ENCODE data around the gene PALMD. TPM values are rescaled to one million over a fixed set of nuclear protein-coding genes. Genes with fewer than 3 reads are reported as not detected.

The PALMD gene
- total RNA-seq, 1 experiment from 2014 or later, result not detected

GRCh38 chr1:99669376-99669775 is 23.5 kb downstream of the PALMD start:
- Histone ChIP-seq H3K27me3 (replicated peaks; ENCODE audit: control insufficient read depth, insufficient read depth, low read length) (no peaks in the 10 kb centered on the region), H3K9me3 (no peaks in the 10 kb centered on the region), H3K4me1 (no peaks in the 10 kb centered on the region), H3K4me3 (ENCODE audit: low read depth, low read length) (no peak overlapping the region), H3K36me3 (ENCODE audit: control insufficient read depth, insufficient read depth, low read length) (no peaks in the 10 kb centered on the region)
- TF ChIP-seq, protein P1, sequence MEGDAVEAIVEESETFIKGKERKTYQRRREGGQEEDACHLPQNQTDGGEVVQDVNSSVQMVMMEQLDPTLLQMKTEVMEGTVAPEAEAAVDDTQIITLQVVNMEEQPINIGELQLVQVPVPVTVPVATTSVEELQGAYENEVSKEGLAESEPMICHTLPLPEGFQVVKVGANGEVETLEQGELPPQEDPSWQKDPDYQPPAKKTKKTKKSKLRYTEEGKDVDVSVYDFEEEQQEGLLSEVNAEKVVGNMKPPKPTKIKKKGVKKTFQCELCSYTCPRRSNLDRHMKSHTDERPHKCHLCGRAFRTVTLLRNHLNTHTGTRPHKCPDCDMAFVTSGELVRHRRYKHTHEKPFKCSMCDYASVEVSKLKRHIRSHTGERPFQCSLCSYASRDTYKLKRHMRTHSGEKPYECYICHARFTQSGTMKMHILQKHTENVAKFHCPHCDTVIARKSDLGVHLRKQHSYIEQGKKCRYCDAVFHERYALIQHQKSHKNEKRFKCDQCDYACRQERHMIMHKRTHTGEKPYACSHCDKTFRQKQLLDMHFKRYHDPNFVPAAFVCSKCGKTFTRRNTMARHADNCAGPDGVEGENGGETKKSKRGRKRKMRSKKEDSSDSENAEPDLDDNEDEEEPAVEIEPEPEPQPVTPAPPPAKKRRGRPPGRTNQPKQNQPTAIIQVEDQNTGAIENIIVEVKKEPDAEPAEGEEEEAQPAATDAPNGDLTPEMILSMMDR (IDR thresholded peaks at IDR 0.05; ENCODE audit: insufficient read depth in 1 of 2, low read depth in 1 of 2, low read length in 1 of 2, severe bottlenecking in 1 of 2, unreplicated experiment in 1 of 2), result no peak
- no peaks in the 10 kb centered on the region for H3K9me3 Mint-ChIP-seq (ENCODE audit: unreplicated experiment)
- POLR2A ChIA-PET, result no interaction called here
- no peaks in the 10 kb centered on the region for H3K4me1 Mint-ChIP-seq (ENCODE audit: low read depth, unreplicated experiment)
- BruUV-seq (replicated peaks), result no TSS peak
- CTCF ChIA-PET, result no interaction called here
- intact Hi-C loops (cut with micrococcal nuclease; ENCODE audit: unreplicated experiment), result no loop called here
- H3K36me3 Mint-ChIP-seq (ENCODE audit: insufficient read depth, unreplicated experiment), result no peaks in the 10 kb centered on the region
- DNase-seq, result no peak
- H3K27ac Mint-ChIP-seq (ENCODE audit: unreplicated experiment), result no peak overlapping the region
- H3K27me3 Mint-ChIP-seq (ENCODE audit: insufficient read depth, unreplicated experiment), result no peaks in the 10 kb centered on the region
- H3K4me3 Mint-ChIP-seq (ENCODE audit: unreplicated experiment), result no peak overlapping the region

DNA sequence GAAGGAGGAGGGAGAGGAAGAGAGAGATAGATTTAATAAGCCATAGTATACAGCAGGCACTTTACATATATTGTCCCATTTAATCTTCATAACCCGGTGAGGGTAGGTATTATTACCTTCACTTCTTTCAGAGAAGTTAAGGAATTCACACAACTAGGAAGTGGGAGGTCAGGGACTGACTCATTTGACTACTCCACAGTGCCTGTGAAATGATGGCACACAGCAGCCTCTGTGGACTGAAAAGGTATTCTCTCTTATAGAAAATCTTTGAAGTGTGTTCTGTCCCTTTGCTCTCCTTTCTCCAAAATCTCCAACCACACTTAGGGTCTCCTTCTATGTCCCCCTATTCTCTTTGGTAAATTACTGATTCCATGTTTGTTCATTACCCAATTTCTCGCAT is 23.9 kb downstream of the PALMD start:
- Mint-ChIP-seq H3K27me3 (ENCODE audit: insufficient read depth, unreplicated experiment) (no peaks in the 10 kb centered on the region), H3K4me3 (ENCODE audit: unreplicated experiment) (no peak overlapping the region), H3K9me3 (ENCODE audit: unreplicated experiment) (no peaks in the 10 kb centered on the region), H3K36me3 (ENCODE audit: insufficient read depth, unreplicated experiment) (no peaks in the 10 kb centered on the region), H3K4me1 (ENCODE audit: low read depth, unreplicated experiment) (no peaks in the 10 kb centered on the region), H3K27ac (ENCODE audit: unreplicated experiment) (no peak overlapping the region)
- TF ChIP-seq, protein P1 (IDR thresholded peaks at IDR 0.05; ENCODE audit: insufficient read depth in 1 of 2, low read depth in 1 of 2, low read length in 1 of 2, severe bottlenecking in 1 of 2, unreplicated experiment in 1 of 2), result no peak
- no peaks in the 10 kb centered on the region for H3K27me3 ChIP-seq (replicated peaks; ENCODE audit: control insufficient read depth, insufficient read depth, low read length)
- BruUV-seq (replicated peaks), result no TSS peak
- intact Hi-C loops (cut with micrococcal nuclease; ENCODE audit: unreplicated experiment), result no loop called here
- no peaks in the 10 kb centered on the region for H3K36me3 ChIP-seq (ENCODE audit: control insufficient read depth, insufficient read depth, low read length)
- H3K9me3 ChIP-seq, result no peaks in the 10 kb centered on the region
- H3K4me3 ChIP-seq (ENCODE audit: low read depth, low read length), result no peak overlapping the region
- ChIA-PET CTCF (no interaction called here), POLR2A (no interaction called here)
- H3K4me1 ChIP-seq, result no peaks in the 10 kb centered on the region
- no peak for DNase-seq

- TF ChIP-seq, protein P1 (IDR thresholded peaks at IDR 0.05; ENCODE audit: insufficient read depth in 1 of 2, low read depth in 1 of 2, low read length in 1 of 2, severe bottlenecking in 1 of 2, unreplicated experiment in 1 of 2), result no peak
- Histone ChIP-seq H3K27me3 (replicated peaks; ENCODE audit: control insufficient read depth, insufficient read depth, low read length) (no peaks in the 10 kb centered on the region), H3K4me3 (ENCODE audit: low read depth, low read length) (no peak overlapping the region), H3K9me3 (no peaks in the 10 kb centered on the region), H3K4me1 (no peaks in the 10 kb centered on the region), H3K36me3 (ENCODE audit: control insufficient read depth, insufficient read depth, low read length) (no peaks in the 10 kb centered on the region)
- no peak overlapping the region for H3K4me3 Mint-ChIP-seq (ENCODE audit: unreplicated experiment)
- no peak overlapping the region for H3K27ac Mint-ChIP-seq (ENCODE audit: unreplicated experiment)
- no peaks in the 10 kb centered on the region for H3K27me3 Mint-ChIP-seq (ENCODE audit: insufficient read depth, unreplicated experiment)
- no peaks in the 10 kb centered on the region for H3K36me3 Mint-ChIP-seq (ENCODE audit: insufficient read depth, unreplicated experiment)
- H3K4me1 Mint-ChIP-seq (ENCODE audit: low read depth, unreplicated experiment), result no peaks in the 10 kb centered on the region
- intact Hi-C loops (cut with micrococcal nuclease; ENCODE audit: unreplicated experiment), result no loop called here
- H3K9me3 Mint-ChIP-seq (ENCODE audit: unreplicated experiment), result no peaks in the 10 kb centered on the region
- BruUV-seq (replicated peaks), result no TSS peak
- POLR2A ChIA-PET, result no interaction called here
- CTCF ChIA-PET, result no interaction called here
- DNase-seq, result no peak
These were observed 24.7 kb downstream of the PALMD start for GRCh38 chr1:99670583-99670982.
